ENCODE data around the gene PALM. TPM values are rescaled to one million over a fixed set of nuclear protein-coding genes. Genes with fewer than 3 reads are reported as not detected.
A peak's percentile ranks its signal among the peaks of the same experiment; 100 is the strongest.

Gene PALM
- total and polyA plus RNA-seq, 9 of the 15 experiments (the other 6 are each of a cell fraction or from before 2014, with no cell fraction given) = 0.04 to 6.6 (median 1.7) TPM

GRCh38 chr19:662962-663681 lies 45.6 kb upstream of the PALM start, which contains the start of gene RNF126 (continued):
- no peak for TF ChIP-seq SMC3 (conservative IDR thresholded peaks at IDR 0.05; ENCODE audit: insufficient read depth, low read depth, low read length)
- TF ChIP-seq NCOA1 (IDR thresholded peaks at IDR 0.05; ENCODE audit: low read depth) = no peak
- TF ChIP-seq, protein P1, sequence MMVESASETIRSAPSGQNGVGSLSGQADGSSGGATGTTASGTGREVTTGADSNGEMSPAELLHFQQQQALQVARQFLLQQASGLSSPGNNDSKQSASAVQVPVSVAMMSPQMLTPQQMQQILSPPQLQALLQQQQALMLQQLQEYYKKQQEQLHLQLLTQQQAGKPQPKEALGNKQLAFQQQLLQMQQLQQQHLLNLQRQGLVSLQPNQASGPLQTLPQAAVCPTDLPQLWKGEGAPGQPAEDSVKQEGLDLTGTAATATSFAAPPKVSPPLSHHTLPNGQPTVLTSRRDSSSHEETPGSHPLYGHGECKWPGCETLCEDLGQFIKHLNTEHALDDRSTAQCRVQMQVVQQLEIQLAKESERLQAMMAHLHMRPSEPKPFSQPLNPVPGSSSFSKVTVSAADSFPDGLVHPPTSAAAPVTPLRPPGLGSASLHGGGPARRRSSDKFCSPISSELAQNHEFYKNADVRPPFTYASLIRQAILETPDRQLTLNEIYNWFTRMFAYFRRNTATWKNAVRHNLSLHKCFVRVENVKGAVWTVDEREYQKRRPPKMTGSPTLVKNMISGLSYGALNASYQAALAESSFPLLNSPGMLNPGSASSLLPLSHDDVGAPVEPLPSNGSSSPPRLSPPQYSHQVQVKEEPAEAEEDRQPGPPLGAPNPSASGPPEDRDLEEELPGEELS (CRISPR knock-in tag; IDR thresholded peaks at IDR 0.05; ENCODE audit: borderline replicate concordance) = 0 out of 2 replicates have a peak, but pooled peaks have one; percentile 35
- TF ChIP-seq CREB1 (IDR thresholded peaks at IDR 0.05) = peak; percentile 53; the same call in 1 of the 2 replicates
- TF ChIP-seq CREB1 (CRISPR knock-in tag; IDR thresholded peaks at IDR 0.05) = no peak
- peak in 1 of 2 experiments; percentile 31; a peak in 1 of 4 replicates for TF ChIP-seq TRIM24 (IDR thresholded peaks at IDR 0.05)
- no peak for TF ChIP-seq ZNF75A (CRISPR knock-in tag; IDR thresholded peaks at IDR 0.05)
- no peak for TF ChIP-seq BRD4 (IDR thresholded peaks at IDR 0.05)
- TF ChIP-seq, protein P2, sequence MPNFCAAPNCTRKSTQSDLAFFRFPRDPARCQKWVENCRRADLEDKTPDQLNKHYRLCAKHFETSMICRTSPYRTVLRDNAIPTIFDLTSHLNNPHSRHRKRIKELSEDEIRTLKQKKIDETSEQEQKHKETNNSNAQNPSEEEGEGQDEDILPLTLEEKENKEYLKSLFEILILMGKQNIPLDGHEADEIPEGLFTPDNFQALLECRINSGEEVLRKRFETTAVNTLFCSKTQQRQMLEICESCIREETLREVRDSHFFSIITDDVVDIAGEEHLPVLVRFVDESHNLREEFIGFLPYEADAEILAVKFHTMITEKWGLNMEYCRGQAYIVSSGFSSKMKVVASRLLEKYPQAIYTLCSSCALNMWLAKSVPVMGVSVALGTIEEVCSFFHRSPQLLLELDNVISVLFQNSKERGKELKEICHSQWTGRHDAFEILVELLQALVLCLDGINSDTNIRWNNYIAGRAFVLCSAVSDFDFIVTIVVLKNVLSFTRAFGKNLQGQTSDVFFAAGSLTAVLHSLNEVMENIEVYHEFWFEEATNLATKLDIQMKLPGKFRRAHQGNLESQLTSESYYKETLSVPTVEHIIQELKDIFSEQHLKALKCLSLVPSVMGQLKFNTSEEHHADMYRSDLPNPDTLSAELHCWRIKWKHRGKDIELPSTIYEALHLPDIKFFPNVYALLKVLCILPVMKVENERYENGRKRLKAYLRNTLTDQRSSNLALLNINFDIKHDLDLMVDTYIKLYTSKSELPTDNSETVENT (CRISPR knock-in tag; IDR thresholded peaks at IDR 0.05) = peak; percentile 79
- TF ChIP-seq TOE1 (IDR thresholded peaks at IDR 0.05; ENCODE audit: borderline replicate concordance) = no peak
- no peak for TF ChIP-seq TOE1 (CRISPR knock-in tag; IDR thresholded peaks at IDR 0.05; ENCODE audit: borderline replicate concordance, low read depth)
- no peak for TF ChIP-seq WHSC1 (IDR thresholded peaks at IDR 0.05; ENCODE audit: low read length)
- TF ChIP-seq FOS (IDR thresholded peaks at IDR 0.05; ENCODE audit: extremely low read depth, insufficient read length) = no peak
- TF ChIP-seq AFF1 (IDR thresholded peaks at IDR 0.05; ENCODE audit: low read depth in 1 of 2, partially characterized antibody in 2 of 2) = no peak
- peak in 1 of 2 experiments; percentile 70; a peak in 2 of 4 replicates for TF ChIP-seq SIN3A (IDR thresholded peaks at IDR 0.05; ENCODE audit: borderline replicate concordance in 2 of 2, control insufficient read depth in 1 of 2, low read depth in 2 of 2, low read length in 2 of 2)
- no peak for TF ChIP-seq FIP1L1 (IDR thresholded peaks at IDR 0.05; ENCODE audit: low read depth, low read length, poor library complexity, severe bottlenecking)
- no peak for TF ChIP-seq HNRNPUL1 (IDR thresholded peaks at IDR 0.05; ENCODE audit: low read length)
- no peak for TF ChIP-seq ZKSCAN1 (IDR thresholded peaks at IDR 0.05; ENCODE audit: low read depth, low read length)
- no peak for TF ChIP-seq ZNF184 (CRISPR knock-in tag; IDR thresholded peaks at IDR 0.05)
- TF ChIP-seq CBX1 (IDR thresholded peaks at IDR 0.05; ENCODE audit: low read depth) = peak; percentile 66; the same call in 1 of the 2 replicates
- no peak for TF ChIP-seq THRAP3 (IDR thresholded peaks at IDR 0.05; ENCODE audit: borderline replicate concordance)

Measured in K562 (cell line).